Ishikawa (cell line): ENCODE measurements around the gene ZNF467.

ENCODE experiments used
- CREB1 ChIP-seq: IDR thresholded peaks from 2 replicates; pipeline ENCODE4 v1.6.1; 2012; ENCODE audit warnings: low read depth
- EGR1 ChIP-seq: IDR thresholded peaks from 2 replicates; pipeline ENCODE4 v1.6.1; 2012
- EP300 ChIP-seq: IDR thresholded peaks from 2 replicates; pipeline ENCODE4 v1.6.1; 2012; ENCODE audit warnings: borderline replicate concordance
- FOXM1 ChIP-seq: IDR thresholded peaks from 2 replicates; pipeline ENCODE4 v1.6.1; 2012; ENCODE audit warnings: low read depth, borderline replicate concordance
- MAX ChIP-seq: IDR thresholded peaks from 2 replicates; pipeline ENCODE4 v1.6.1; 2012
- RAD21 ChIP-seq: IDR thresholded peaks from 2 replicates; pipeline ENCODE4 v1.6.1; 2012; ENCODE audit warnings: low read depth
- YY1 ChIP-seq: IDR thresholded peaks from 2 replicates; pipeline ENCODE4 v1.6.1; 2012; ENCODE audit warnings: low read depth
- ZBTB7A ChIP-seq: IDR thresholded peaks from 2 replicates; pipeline ENCODE4 v1.6.1; 2012; ENCODE audit warnings: low read depth

GRCh38 chr7:149734791-149735075, 38.7 kb downstream of the ZNF467 start:
- TF ChIP-seq CREB1 (no peak), EP300 (no peak), FOXM1 (no peak), RAD21 (no peak), ZBTB7A (no peak), MAX (no peak), YY1 (no peak), EGR1 (no peak)
